Stomach smooth muscle (tissue), 2 donors: ENCODE results near the gene ZSWIM3.
"Not testable (repeated sequence)": the region's sequence is repeated elsewhere in the genome, so short reads cannot be mapped to it uniquely, and the experiment has no call there.

Experiments used
- H3K27ac ChIP-seq: one replicate; pipeline ENCODE4 v1.7.0; 2013; ENCODE audit warnings: mild to moderate bottlenecking, low read length, inconsistent platforms
- H3K27me3 ChIP-seq, 2 donors: one replicate each; pipeline ENCODE4 v1.7.0; 2013; ENCODE audit warnings: low read length in 2 of 2; ENCODE audit not compliant: insufficient read depth in 2 of 2, control insufficient read depth in 1 of 2
- H3K36me3 ChIP-seq, 2 donors: one replicate each; pipeline ENCODE4 v1.7.0; 2013; ENCODE audit warnings: low read length in 2 of 2; ENCODE audit not compliant: control insufficient read depth in 2 of 2, insufficient read depth in 2 of 2
- H3K4me1 ChIP-seq: one replicate; pipeline ENCODE4 v1.7.0; 2013; ENCODE audit warnings: low read length; ENCODE audit not compliant: control insufficient read depth, insufficient read depth
- H3K4me3 ChIP-seq, 2 donors: one replicate each; pipeline ENCODE4 v1.7.0; 2013; ENCODE audit warnings: low read length in 2 of 2
- H3K9ac ChIP-seq, 2 donors: one replicate each; pipeline ENCODE4 v1.7.0; 2013; ENCODE audit warnings: low read length in 2 of 2, mild to moderate bottlenecking in 1 of 2
- H3K9me3 ChIP-seq, 2 donors: one replicate each; pipeline ENCODE4 v1.7.0; 2013; ENCODE audit warnings: low read length in 2 of 2; ENCODE audit not compliant: control insufficient read depth in 2 of 2
- donor health status: healthy.
- donor health status: Pancreatic carcinoma.

ZSWIM3 gene

GRCh38 chr20:45892049-45892825, 34.8 kb downstream of the ZSWIM3 start:
- no peaks in the 10 kb centered on the region for H3K9me3 ChIP-seq
- peak overlapping the region; percentile 67 to 88 for H3K4me3 ChIP-seq
- H3K4me1 ChIP-seq: peaks cover 26% of the 10 kb centered on the region
- no peaks in the 10 kb centered on the region for H3K27me3 ChIP-seq
- peaks cover 22 to 26% of the 10 kb centered on the region in 2 donors for H3K36me3 ChIP-seq
- peak overlapping the region; percentile 82 to 92 for H3K9ac ChIP-seq
- H3K27ac ChIP-seq: no peak overlapping the region

GRCh38 chr20:45892828-45893500, 35.5 kb downstream of the ZSWIM3 start:
- Histone ChIP-seq H3K9ac (no peak overlapping the region), H3K4me1 (peaks cover 26% of the 10 kb centered on the region), H3K27me3 (no peaks in the 10 kb centered on the region), H3K4me3 (no peak overlapping the region), H3K27ac (no peak overlapping the region), H3K36me3 (peaks cover 22 to 26% of the 10 kb centered on the region in 2 donors), H3K9me3 (no peaks in the 10 kb centered on the region)

GRCh38 chr20:45893831-45894230, 36.4 kb downstream of the ZSWIM3 start:
- peaks cover 23% of the 10 kb centered on the region for H3K4me1 ChIP-seq
- H3K9ac ChIP-seq: no peak overlapping the region
- H3K36me3 ChIP-seq: peaks cover 27 to 30% of the 10 kb centered on the region in 2 donors
- no peak overlapping the region for H3K4me3 ChIP-seq
- no peaks in the 10 kb centered on the region for H3K27me3 ChIP-seq
- H3K9me3 ChIP-seq: no peaks in the 10 kb centered on the region
- no peak overlapping the region for H3K27ac ChIP-seq

GRCh38 chr20:45894797-45895196, 37.4 kb downstream of the ZSWIM3 start:
- Histone ChIP-seq H3K9ac (no peak overlapping the region), H3K4me3 (no peak overlapping the region), H3K36me3 (peaks cover 28 to 33% of the 10 kb centered on the region in 2 donors), H3K27me3 (no peaks in the 10 kb centered on the region), H3K9me3 (no peaks in the 10 kb centered on the region), H3K27ac (no peak overlapping the region), H3K4me1 (peaks cover 22% of the 10 kb centered on the region)

GRCh38 chr20:45896641-45897161, 39.3 kb downstream of the ZSWIM3 start:
- Histone ChIP-seq H3K4me1 (peaks cover 10% of the 10 kb centered on the region), H3K27me3 (no peaks in the 10 kb centered on the region), H3K27ac (no peak overlapping the region), H3K36me3 (peaks cover 28 to 33% of the 10 kb centered on the region in 2 donors), H3K9ac (no peak overlapping the region), H3K4me3 (no peak overlapping the region), H3K9me3 (no peaks in the 10 kb centered on the region)

- no peak overlapping the region for H3K4me3 ChIP-seq
- H3K36me3 ChIP-seq: peaks cover 28 to 35% of the 10 kb centered on the region in 2 donors
- no peaks in the 10 kb centered on the region for H3K27me3 ChIP-seq
- no peak overlapping the region for H3K9ac ChIP-seq
- no peak overlapping the region for H3K27ac ChIP-seq
- no peaks in the 10 kb centered on the region for H3K9me3 ChIP-seq
- H3K4me1 ChIP-seq: peaks cover 4% of the 10 kb centered on the region
Measured at GRCh38 chr20:45897289-45897688, 39.9 kb downstream of the ZSWIM3 start.

- H3K4me1 ChIP-seq: peaks cover 2% of the 10 kb centered on the region
- H3K9me3 ChIP-seq: no peaks in the 10 kb centered on the region
- no peak overlapping the region for H3K9ac ChIP-seq
- H3K27me3 ChIP-seq: no peaks in the 10 kb centered on the region
- peaks cover 28 to 35% of the 10 kb centered on the region in 2 donors for H3K36me3 ChIP-seq
- H3K27ac ChIP-seq: no peak overlapping the region
- H3K4me3 ChIP-seq: no peak overlapping the region
Measured at GRCh38 chr20:45897692-45898091, 40.3 kb downstream of the ZSWIM3 start.

- Histone ChIP-seq H3K9me3 (no peaks in the 10 kb centered on the region), H3K36me3 (peaks cover 22 to 33% of the 10 kb centered on the region in 2 donors)
Measured at GRCh38 chr20:45898285-45898684, 40.9 kb downstream of the ZSWIM3 start.

GRCh38 chr20:45899046-45899835, 41.8 kb downstream of the ZSWIM3 start:
- Histone ChIP-seq H3K27ac (no peak overlapping the region), H3K27me3 (no peaks in the 10 kb centered on the region), H3K9ac (no peak overlapping the region), H3K36me3 (peaks cover 15 to 27% of the 10 kb centered on the region in 2 donors), H3K4me3 (no peak overlapping the region), H3K4me1 (no peaks in the 10 kb centered on the region), H3K9me3 (no peaks in the 10 kb centered on the region)

More at GRCh38 chr20:45898285-45898684, 40.9 kb downstream of the ZSWIM3 start:
- Histone ChIP-seq H3K27ac (no peak overlapping the region), H3K4me1 (no peaks in the 10 kb centered on the region), H3K27me3 (no peaks in the 10 kb centered on the region), H3K4me3 (no peak overlapping the region), H3K9ac (no peak overlapping the region)

GRCh38 chr20:45901332-45901731, 43.9 kb downstream of the ZSWIM3 start:
- not testable (repeated sequence) for H3K9ac ChIP-seq, H3K27me3 ChIP-seq, H3K27ac ChIP-seq, H3K4me1 ChIP-seq, H3K9me3 ChIP-seq, H3K4me3 ChIP-seq
- peaks cover 6 to 24% of the 10 kb centered on the region in 2 donors for H3K36me3 ChIP-seq
